ENCODE data around the gene CRY2.
"Not testable (repeated sequence)": the region's sequence is repeated elsewhere in the genome, so short reads cannot be mapped to it uniquely, and the experiment has no call there.

The CRY2 gene

DNA sequence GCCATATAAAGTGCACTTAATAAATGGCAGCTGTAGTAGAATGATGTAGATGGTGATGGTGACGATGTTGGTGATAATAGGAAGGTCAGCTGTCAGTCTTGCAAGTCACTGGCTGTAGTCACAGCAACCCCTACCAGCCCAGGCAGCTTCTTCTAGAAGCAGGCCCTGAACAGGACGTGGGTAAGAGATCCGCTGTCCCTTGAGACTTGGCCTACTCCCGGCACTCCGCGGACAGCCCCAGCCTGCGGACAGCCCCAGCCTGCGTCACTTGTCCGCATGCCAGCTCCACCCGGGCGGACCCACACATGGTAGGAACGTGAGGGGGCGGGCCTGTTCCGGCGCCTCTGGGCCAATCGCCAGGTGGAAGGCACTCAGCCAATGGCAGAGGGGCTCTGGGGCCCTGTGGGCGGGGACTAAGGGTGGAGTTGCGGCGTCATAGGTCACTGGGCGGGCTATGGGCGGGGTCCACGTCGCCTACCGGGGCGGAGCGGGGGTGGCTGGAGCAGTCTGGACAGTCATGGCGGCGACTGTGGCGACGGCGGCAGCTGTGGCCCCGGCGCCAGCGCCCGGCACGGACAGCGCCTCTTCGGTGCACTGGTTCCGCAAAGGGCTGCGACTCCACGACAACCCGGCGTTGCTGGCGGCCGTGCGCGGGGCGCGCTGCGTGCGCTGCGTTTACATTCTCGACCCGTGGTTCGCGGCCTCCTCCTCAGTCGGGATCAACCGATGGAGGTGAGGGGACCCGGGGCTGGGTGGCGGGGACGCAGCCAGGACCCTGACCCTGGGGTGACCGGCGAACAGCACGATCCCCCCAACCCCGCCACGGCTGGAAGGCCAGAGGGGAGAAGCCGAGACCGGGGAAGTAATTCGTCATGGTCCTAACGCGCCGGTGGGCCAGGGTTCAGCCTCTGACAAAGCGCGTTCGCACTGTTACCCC lies at the start of gene CRY2:
Gene CRY2 (plus strand): TSS at position 502 of the 937 bp plus-strand sequence. CDS start 16 bp downstream, at position 518.
- peak; percentile 85 for FAIRE-seq
- DNase-seq (ENCODE audit: insufficient read length, low spot score) = peak; percentile 96

DNA sequence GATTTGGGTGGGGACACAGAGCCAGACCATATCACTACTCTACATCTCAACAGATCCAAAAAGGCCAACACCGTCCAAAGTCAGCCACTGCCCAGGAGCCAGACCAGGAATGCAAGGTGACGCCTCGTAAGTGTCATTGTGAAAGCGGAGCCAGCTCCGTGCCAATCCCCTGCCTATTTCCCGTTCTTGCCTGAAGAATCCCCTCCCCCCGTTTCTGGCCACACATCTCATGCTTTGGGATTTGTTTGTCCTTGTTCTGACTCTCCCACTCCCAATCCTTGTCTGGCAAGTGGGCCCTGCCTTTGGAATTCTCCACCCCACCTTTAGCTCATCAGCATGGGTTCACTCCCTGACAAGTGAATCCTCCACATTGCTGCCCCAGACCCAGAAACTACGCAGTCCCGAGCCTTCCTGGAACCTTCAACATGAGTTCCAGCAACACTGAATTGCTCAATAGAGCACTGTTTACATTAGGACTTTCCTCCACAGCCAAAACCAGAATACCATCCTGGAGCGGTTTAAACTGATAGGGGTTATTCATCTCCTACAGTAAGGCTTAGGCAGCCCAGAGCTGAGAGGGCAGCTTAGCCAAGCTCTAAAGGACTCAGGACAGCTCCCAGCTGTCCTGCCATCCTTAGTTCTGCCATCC lies 48.4 kb upstream of the CRY2 start:
- DNase-seq (ENCODE audit: insufficient read length, low spot score) (no peak), FAIRE-seq (no peak)

DNA sequence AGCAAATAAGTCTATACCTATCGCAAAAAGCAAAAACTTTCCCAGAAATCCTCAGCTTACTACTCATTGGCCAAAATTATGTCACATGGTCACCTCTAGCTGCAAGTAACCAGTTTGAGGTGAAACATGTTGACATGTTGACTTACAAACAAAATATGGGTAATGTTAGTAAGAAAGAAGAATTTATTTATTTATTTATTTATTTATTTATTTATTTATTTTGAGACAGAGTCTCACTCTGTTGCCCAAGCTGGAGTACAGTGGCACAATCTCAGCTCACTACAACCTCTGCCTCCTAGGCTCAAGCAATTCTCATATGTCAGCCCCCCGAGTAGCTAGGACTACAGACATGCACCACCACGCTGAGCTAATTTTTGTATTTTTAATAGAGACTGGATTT lies 47.7 kb upstream of the CRY2 start:
- FAIRE-seq = no peak
- no peak for DNase-seq (ENCODE audit: insufficient read length, low spot score)

DNA sequence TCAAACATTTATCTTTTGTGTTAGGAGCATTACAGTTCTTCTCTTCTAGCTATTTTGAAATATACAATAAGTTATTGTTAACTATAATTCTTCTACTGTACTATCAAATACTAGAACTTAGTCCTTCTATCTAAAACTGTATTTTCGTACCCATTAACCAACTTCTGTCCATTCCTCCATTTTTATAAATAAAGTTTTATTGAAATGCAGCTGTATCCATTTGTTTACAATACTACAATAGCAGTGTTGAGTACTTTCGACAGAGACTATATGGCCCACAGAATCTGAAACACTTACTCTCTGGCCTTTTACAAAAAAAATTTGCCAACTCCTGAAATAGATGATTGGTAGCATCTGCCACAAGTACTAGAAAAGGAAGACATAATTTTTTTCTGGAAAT lies 47.0 kb upstream of the CRY2 start:
- no peak for DNase-seq (ENCODE audit: insufficient read length, low spot score)
- FAIRE-seq = no peak

DNA sequence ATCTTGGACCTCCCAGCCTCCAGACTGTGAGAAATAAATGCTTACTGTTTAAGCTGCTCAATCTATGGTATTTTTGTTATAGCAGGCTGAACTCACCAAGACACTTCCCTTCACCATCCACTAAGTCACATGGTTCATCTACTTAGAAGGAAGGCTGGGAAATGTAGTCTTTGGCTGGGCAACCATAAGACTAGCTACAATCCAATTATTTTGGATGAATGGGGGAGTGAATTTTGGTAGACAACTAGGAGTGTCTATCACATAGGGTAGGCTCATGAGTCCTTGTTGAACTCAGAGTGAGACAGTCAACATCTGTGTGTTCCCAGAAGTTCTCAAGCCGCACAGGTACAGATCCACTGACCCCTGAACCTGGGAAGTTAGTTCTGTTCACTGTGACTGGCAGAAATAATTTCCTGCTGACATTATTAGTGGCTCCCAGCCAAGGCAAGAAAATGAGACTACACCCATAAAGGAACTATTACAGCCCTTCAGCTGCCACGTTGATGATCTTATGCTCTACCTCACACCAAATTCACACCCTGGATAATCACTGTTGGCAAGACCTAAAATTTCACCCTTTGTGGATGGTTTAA lies 45.5 kb upstream of the CRY2 start:
- FAIRE-seq (no peak), DNase-seq (ENCODE audit: insufficient read length, low spot score) (no peak)

DNA sequence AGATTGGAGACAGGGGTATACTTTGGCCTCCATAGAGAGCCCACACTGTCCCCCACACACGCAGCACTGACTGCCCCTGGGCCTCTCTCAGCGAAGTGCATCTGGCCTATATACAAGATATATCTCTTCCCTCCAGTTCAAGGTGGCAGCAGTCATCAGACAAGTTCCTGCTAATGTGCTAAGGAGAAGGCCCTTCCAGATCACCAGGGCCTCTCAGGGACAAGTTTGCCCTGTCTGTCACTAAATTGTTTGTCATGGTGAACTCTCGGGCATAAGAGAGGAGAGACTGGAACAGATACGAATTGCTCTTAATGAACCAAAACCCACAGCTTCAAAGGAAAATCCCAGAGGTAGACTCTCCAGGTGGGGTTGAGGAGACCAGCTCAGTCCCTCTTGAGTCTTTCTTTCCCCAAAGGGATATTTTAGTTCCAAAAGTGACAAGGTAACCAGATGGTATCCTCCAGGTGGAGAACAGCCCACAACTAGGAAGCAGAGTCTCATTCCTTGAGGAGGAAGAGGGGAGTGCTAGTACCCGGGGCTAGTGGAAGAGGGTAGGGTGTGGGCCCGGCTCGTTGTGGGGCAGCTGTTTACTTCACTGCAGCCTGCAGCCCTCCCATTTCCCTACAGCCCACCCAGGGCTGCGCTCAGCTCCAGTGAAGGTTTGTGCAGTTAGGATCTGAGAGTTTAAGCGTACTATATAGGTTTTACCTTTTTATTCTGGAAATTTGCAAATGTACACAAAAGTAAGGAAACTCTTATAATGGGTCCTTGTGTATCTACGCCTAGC lies 44.6 kb upstream of the CRY2 start:
- no peak for FAIRE-seq

DNA sequence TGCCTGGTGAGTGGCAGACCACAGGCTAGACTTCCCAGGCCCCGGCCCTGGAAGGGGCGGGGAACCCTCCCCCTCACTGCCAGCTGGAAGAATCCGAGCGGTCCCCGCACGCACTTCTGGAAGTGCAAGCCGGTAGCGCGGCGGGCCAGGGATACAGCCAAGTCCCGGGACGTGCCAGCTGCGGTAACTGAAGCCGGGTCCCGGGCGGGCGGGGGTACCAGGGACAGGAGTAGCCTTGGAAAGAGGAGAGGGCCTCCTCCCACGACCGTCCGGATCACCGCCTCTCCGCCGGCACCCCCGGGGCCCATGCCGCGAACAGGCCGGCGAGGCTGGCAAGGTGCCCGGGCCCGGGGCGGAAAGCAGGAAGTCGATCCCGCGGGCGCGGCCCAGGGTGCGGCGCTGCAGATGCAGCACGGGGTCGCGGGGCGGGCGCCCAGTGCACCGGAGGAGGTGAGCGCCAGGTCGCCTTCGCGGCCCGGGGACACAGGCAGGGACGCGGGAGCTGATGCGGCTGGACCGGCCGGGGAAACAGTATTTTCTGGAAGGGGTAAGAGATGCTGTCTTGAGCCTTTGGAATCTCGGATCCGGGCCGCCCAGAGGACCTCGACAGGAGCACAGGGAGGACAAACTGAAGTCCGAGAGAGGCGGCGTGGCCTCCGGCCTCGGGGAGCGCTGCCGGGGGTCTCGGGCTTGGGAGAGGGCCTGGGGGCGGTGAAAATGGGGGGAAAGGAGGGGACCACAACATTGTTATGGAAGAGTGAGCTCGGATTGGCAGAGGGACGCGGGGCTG lies 43.1 kb upstream of the CRY2 start:
- FAIRE-seq (no peak), DNase-seq (ENCODE audit: insufficient read length, low spot score) (peak; percentile 39)

More for the DNA sequence above, 44.6 kb upstream of the CRY2 start:
- no peak for DNase-seq (ENCODE audit: insufficient read length, low spot score)

DNA sequence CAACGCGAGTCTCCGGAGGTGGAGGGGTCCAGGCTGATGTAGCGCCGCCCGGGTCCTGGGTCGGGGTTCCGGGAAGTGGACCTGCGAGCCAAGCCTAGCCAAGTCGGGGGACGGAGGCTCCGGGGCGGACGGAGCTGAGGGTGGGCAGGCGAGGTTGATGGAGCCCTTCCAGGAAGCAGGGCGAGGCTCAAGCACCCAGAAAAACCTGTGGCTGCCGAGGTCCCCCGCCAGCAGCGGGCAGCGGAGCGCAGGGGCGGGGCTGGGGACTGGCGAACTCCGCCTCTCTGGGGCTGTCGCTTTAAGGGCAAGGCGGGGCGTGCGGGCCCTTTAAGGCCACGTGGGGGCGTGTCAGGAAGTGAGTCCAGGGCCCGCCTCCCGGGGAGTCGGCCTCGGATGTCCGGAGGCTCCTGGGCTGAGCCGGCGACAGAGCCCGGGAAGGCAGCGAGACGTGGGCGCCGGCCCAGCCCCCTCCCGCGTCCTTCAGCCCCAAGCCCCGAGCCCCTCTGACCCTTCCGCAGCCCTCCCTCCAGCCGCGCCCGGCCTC lies 42.4 kb upstream of the CRY2 start, which contains the start of gene SLC35C1:
Gene SLC35C1 (plus strand): TSS at position 389 of the 544 bp plus-strand sequence. CDS start 653 bp downstream, outside the sequence.
- DNase-seq (ENCODE audit: insufficient read length, low spot score) (peak; percentile 93), FAIRE-seq (no peak)

DNA sequence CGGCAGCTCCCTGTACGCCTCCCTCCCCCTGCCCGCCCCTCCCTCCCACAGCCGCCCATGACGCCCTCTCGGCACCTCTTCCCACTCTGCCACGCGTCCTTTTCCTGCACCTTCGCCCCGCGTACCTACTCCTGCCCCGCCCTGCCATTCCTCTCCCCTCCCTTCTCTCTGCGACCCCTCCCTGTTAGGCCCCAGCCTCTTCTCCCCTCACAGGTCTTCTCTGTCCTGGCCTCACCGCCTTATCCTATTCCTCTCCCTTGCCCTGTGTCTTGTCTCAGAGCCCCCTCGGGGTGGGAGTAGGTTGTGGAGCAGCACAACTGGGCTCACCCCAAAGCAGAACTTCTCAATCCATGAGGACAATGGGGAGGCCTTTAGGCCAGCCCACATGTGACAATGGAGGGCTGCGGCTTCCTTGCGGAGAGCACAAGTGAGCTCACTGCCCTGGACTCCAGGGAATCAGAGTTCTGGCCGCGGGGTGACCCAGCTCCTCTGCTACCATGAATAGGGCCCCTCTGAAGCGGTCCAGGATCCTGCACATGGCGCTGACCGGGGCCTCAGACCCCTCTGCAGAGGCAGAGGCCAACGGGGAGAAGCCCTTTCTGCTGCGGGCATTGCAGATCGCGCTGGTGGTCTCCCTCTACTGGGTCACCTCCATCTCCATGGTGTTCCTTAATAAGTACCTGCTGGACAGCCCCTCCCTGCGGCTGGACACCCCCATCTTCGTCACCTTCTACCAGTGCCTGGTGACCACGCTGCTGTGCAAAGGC lies 41.8 kb upstream of the CRY2 start:
- DNase-seq (ENCODE audit: insufficient read length, low spot score) = peak; percentile 26
- FAIRE-seq = no peak

DNA sequence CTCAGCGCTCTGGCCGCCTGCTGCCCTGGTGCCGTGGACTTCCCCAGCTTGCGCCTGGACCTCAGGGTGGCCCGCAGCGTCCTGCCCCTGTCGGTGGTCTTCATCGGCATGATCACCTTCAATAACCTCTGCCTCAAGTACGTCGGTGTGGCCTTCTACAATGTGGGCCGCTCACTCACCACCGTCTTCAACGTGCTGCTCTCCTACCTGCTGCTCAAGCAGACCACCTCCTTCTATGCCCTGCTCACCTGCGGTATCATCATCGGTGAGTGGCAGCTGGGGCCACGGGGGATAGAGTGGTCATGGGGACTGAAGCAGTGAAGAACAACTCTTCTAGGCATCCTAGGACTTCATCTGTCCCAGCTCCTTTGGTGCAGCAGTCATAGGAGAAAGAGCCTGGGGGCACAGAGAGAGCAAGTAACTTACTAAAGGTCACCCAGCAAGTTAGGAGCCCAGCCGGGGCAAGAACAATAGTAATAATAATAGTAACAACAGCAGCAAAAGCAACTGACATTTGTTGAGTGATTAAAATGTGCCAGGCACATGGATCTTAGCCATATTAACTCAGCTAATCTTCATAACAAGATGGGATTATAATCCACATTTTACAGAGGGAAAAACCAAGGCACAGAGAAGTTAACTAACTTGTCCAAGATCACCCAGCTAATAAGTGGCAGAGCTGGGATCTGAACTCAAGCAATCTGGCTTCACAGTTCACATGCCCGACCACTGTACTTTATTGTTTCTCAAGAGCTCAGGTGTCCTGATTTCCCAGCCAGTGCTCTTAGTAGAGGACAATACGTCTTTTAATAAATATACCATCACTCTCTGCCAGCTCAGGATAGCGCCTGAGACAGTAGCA lies 41.0 kb upstream of the CRY2 start:
- no peak for FAIRE-seq

DNA sequence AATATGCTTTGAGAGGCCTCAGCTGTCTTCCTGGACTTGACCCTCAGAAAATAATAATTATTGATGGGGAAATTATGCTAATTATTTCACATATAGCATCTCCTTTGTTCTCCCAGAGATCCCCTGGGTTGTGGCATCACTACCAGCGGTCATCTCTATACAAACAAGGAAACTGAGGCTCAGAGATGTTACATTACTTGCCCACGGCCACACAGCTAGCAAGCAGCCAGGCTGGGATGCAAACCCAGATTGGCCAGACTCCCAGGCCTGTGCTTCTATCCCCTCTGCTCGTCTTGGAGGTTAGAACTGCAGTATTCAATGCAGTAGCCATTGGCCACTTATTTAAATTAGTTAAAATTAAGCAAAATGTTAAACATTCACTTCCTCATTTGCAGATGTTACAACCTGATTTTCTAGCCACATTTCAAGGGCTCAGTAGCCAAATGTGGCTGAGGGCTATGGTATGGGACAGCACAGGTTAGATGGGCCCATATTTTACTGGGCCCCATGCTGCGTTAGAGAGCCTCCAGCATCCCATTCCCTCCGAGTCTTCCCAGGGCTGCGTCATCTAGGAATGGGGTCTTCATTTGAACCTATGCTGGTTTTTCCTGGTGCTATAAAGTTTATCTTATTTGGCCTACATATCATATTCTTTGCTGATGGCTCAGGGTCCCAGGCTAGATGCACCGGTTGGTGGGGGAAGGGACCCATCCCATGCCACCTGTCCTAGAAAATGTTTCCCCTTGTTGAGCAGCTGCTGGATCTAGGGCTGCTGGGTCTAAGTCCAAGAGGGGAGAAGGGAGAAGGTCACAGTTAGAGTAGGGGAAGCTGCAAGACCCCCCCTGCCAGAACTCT lies 40.1 kb upstream of the CRY2 start:
- no peak for FAIRE-seq
- no peak for DNase-seq (ENCODE audit: insufficient read length, low spot score)

More for the DNA sequence above, 41.0 kb upstream of the CRY2 start:
- DNase-seq (ENCODE audit: insufficient read length, low spot score) = no peak

DNA sequence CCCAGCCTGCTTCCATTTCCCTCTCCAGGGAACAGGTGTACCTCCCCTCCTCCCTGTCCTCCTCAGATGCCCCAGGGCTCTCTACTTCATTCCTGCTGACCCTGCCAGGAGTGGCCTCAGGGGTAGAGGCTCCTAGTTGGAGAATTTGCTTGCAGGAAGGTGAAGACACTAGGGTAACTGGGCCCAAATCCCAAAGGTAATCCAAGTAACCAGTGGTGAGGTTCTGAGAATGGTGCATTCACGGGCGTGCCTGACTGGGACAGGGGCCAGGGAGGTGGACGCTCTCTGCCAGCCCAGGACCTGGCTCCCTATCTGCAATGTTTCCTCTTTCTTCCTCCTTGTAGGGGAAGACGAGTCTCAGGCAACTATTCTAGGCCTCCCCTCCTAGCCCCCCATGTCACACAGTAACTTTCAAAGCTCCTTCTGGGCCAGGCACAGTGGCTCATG lies 39.5 kb upstream of the CRY2 start:
- DNase-seq (ENCODE audit: insufficient read length, low spot score) (no peak), FAIRE-seq (no peak)

DNA sequence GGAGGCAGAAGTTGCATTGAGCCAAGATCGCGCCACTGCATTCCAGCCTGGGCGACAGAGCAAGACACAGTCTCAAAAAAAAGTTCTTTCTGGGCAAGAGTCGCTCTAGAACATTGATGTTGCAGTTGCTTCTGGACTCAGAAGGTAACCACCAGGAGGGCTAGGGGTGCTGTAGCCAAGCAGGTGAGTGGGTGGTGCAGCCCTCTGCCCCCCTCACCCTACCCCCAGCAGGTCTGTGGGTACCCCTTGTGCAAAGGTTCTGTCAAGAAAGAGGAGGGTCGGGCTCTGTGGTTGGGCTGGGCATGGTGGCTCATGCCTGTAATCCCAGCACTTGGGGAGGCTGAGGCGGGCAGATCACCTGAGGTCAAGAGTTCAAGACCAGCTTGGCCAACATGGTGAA lies 38.8 kb upstream of the CRY2 start:
- not testable (repeated sequence) for FAIRE-seq; DNase-seq (ENCODE audit: insufficient read length, low spot score)

DNA sequence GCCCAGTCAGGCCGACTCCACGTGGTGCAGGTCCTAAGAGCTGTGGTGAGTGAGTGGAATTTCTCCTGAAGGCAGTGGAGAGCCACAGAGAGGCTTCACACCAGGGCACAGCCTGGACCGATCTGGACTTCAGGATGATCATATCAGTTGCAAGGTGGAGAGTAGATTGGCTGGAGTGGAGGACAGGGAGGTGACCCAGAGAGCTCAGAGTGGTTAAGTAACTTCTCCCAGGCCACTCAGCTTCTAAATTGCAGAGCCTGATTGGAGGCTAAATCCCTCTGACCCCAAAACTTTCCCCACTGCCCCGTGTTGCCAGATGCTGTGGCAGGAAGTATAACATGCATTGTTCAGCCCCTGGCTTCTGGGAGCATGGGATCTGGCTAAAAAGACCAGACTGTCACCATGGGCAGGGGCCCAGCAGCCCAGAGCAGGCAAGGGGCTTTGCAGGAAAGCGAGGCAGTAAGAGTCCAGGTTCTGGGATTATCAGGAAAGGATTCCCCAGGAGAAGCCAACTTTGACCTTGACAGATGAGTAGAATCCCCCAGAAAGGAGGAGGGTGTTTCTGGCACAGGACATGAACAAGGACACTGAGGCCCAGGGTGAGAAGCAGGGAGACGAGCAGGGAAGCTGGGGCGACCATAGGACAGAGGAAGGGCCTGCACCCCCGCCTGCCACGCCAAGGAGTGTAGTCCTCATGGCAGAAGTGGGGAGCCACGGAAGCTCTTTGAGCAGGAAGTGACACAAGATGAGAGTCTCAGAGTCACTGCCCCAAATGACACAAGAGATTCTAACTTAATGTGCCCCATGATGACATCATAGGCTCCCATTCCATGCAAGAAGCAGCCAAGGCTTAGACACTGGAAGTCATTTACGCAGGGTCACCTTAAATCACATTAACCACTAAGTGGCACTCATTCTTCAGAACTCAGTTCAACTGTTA lies 37.5 kb upstream of the CRY2 start:
- FAIRE-seq (no peak), DNase-seq (ENCODE audit: insufficient read length, low spot score) (no peak)

DNA sequence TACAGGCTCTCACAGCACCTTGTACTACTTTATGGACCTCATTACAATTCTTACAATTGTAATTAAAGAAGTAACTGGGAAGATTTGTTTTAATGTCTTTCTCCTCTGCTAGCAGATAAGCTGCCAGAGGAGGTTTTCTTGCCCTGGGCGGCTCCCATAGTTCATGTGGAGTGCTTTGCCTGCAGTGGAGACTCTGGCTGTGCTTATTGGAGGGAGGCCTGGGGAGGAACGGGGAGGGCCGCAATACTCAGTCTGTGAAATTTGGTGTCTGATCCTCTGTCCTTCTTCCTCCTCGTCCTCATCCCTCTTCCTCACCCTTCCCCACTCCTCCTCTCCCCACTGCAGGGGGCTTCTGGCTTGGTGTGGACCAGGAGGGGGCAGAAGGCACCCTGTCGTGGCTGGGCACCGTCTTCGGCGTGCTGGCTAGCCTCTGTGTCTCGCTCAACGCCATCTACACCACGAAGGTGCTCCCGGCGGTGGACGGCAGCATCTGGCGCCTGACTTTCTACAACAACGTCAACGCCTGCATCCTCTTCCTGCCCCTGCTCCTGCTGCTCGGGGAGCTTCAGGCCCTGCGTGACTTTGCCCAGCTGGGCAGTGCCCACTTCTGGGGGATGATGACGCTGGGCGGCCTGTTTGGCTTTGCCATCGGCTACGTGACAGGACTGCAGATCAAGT lies 36.7 kb upstream of the CRY2 start:
- no peak for FAIRE-seq
- no peak for DNase-seq (ENCODE audit: insufficient read length, low spot score)

Measured in HTR-8/SVneo (cell line).